ENCODE measurements around the gene UQCRC2. TPM values are rescaled to one million over a fixed set of nuclear protein-coding genes. Genes with fewer than 3 reads are reported as not detected.

Gene UQCRC2
- total RNA-seq, 1 donor from 2014 or later: 194 TPM

- Mint-ChIP-seq H3K36me3 (ENCODE audit: low read depth, unreplicated experiment) (peaks cover 35% of the 10 kb centered on the region), H3K4me1 (ENCODE audit: unreplicated experiment) (no peaks in the 10 kb centered on the region), H3K9me3 (ENCODE audit: unreplicated experiment) (no peaks in the 10 kb centered on the region), H3K27ac (ENCODE audit: unreplicated experiment) (no peak overlapping the region), H3K27me3 (ENCODE audit: unreplicated experiment) (no peaks in the 10 kb centered on the region), H3K4me3 (ENCODE audit: unreplicated experiment) (no peak overlapping the region)
- no peak for TF ChIP-seq CTCF (IDR thresholded peaks at IDR 0.05; ENCODE audit: unreplicated experiment)
- DNase-seq (ENCODE audit: low spot score): no peak
Observed at GRCh38 chr16:21963887-21964286, 10.7 kb downstream of the UQCRC2 start.

DNA sequence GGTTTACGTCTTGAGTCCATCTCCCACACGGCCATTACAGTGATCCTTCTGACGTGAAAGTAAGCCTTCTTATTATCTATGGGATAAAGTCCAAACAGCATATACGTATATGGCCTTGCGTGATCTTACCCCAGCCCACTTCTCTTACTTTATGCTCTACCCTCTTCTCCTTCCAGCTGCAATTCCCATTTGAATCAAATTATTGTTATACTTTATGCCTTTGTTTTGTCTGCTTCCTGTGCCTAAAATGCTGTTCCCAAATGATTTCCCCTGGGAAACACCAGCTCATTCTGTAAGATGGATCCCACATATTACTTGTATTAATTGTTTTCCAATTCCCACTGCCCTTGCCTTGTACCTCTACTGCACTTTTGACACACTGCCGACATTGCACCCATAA lies 11.2 kb downstream of the UQCRC2 start:
- Mint-ChIP-seq H3K9me3 (ENCODE audit: unreplicated experiment) (no peaks in the 10 kb centered on the region), H3K27ac (ENCODE audit: unreplicated experiment) (no peak overlapping the region), H3K4me1 (ENCODE audit: unreplicated experiment) (no peaks in the 10 kb centered on the region), H3K36me3 (ENCODE audit: low read depth, unreplicated experiment) (peaks cover 34% of the 10 kb centered on the region), H3K4me3 (ENCODE audit: unreplicated experiment) (no peak overlapping the region), H3K27me3 (ENCODE audit: unreplicated experiment) (no peaks in the 10 kb centered on the region)
- TF ChIP-seq CTCF (IDR thresholded peaks at IDR 0.05; ENCODE audit: unreplicated experiment): no peak
- DNase-seq (ENCODE audit: low spot score): no peak

GRCh38 chr16:21971856-21972255 lies 18.7 kb downstream of the UQCRC2 start:
- DNase-seq (ENCODE audit: low spot score): no peak
- Mint-ChIP-seq H3K27ac (ENCODE audit: unreplicated experiment) (no peak overlapping the region), H3K4me1 (ENCODE audit: unreplicated experiment) (no peaks in the 10 kb centered on the region), H3K27me3 (ENCODE audit: unreplicated experiment) (no peaks in the 10 kb centered on the region), H3K4me3 (ENCODE audit: unreplicated experiment) (no peak overlapping the region), H3K36me3 (ENCODE audit: low read depth, unreplicated experiment) (peaks cover 11% of the 10 kb centered on the region), H3K9me3 (ENCODE audit: unreplicated experiment) (no peaks in the 10 kb centered on the region)
- TF ChIP-seq CTCF (IDR thresholded peaks at IDR 0.05; ENCODE audit: unreplicated experiment): no peak

GRCh38 chr16:21973945-21974344 lies 20.8 kb downstream of the UQCRC2 start:
- no peaks in the 10 kb centered on the region for H3K27me3 Mint-ChIP-seq (ENCODE audit: unreplicated experiment)
- H3K4me3 Mint-ChIP-seq (ENCODE audit: unreplicated experiment): no peak overlapping the region
- no peak for DNase-seq (ENCODE audit: low spot score)
- no peaks in the 10 kb centered on the region for H3K4me1 Mint-ChIP-seq (ENCODE audit: unreplicated experiment)
- H3K9me3 Mint-ChIP-seq (ENCODE audit: unreplicated experiment): no peaks in the 10 kb centered on the region
- no peak overlapping the region for H3K27ac Mint-ChIP-seq (ENCODE audit: unreplicated experiment)
- H3K36me3 Mint-ChIP-seq (ENCODE audit: low read depth, unreplicated experiment): peaks cover 23% of the 10 kb centered on the region
- TF ChIP-seq CTCF (IDR thresholded peaks at IDR 0.05; ENCODE audit: unreplicated experiment): no peak

DNA sequence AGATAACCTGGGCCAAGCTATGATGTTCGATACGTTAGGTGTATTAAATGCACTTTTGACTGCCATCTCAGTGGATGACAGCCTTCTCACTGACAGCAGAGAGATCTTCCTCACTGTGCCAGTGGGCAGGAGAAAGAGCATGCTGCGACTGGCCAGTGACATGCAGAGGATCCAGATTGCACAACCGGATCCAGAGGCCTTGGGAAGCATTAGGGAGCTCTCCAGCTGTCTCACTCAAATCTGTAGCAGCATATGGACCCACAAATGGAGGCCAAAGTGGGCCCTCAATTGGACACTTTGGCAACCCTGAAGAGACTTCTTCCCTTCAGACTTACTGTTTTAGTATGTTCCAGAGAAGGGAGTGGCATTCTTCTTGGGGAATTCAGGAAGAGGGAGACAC lies 26.9 kb downstream of the UQCRC2 start:
- H3K4me3 Mint-ChIP-seq (ENCODE audit: unreplicated experiment): no peak overlapping the region
- DNase-seq (ENCODE audit: low spot score): no peak
- H3K4me1 Mint-ChIP-seq (ENCODE audit: unreplicated experiment): peaks cover 3% of the 10 kb centered on the region
- no peak for TF ChIP-seq CTCF (IDR thresholded peaks at IDR 0.05; ENCODE audit: unreplicated experiment)
- peaks cover 44% of the 10 kb centered on the region for H3K36me3 Mint-ChIP-seq (ENCODE audit: low read depth, unreplicated experiment)
- H3K9me3 Mint-ChIP-seq (ENCODE audit: unreplicated experiment): no peaks in the 10 kb centered on the region
- peaks cover 1% of the 10 kb centered on the region for H3K27me3 Mint-ChIP-seq (ENCODE audit: unreplicated experiment)
- no peak overlapping the region for H3K27ac Mint-ChIP-seq (ENCODE audit: unreplicated experiment)

Data from endothelial cell (in vitro differentiated cells).